Measurements from ENCODE around the gene PFKFB4. TPM values are rescaled to one million over a fixed set of nuclear protein-coding genes. Genes with fewer than 3 reads are reported as not detected.
A peak's percentile ranks its signal among the peaks of the same experiment; 100 is the strongest.

PFKFB4 gene
- total and polyA plus RNA-seq, 10 donors = 2.0 to 43.1 (median 19.4) TPM

GRCh38 chr3:48599509-48600285 is 43.1 kb upstream of the PFKFB4 start:
- Histone ChIP-seq H3K36me3 (peaks cover 13 to 82% (median 77%) of the 10 kb centered on the region in 6 donors), H3K27ac (peak overlapping the region in 6 of 8 donors; percentile 51 to 79 (median 74)), H3K4me1 (peaks cover 0 to 42% (median 20%) of the 10 kb centered on the region in 6 donors), H3K4me3 (no peak overlapping the region), H3K27me3 (replicated peaks in 1 of 7) (peaks cover 0 to 15% (median 6%) of the 10 kb centered on the region in 7 donors), H3K9me3 (no peaks in the 10 kb centered on the region)
- 92 to 98% (median 95%) methylated on average over 9 to 12 of the region's 12 CpGs for WGBS, 5 donors
- TF ChIP-seq POLR2AphosphoS5 (IDR thresholded peaks at IDR 0.05) = no peak
- no peak for TF ChIP-seq POLR2A (IDR thresholded peaks at IDR 0.05)
- no peak for TF ChIP-seq CTCF (IDR thresholded peaks at IDR 0.05 in 8 of 11, conservative IDR thresholded peaks at IDR 0.05 in 3 of 11)
- DNase-seq = no peak
- intact Hi-C loops (cut with DNase I; ENCODE audit: low total_unique reads) = no loop called here

- no peak overlapping the region for H3K4me3 ChIP-seq
- WGBS, 5 donors = 78 to 90% (median 82%) methylated on average over 9 to 11 of the region's 11 CpGs
- H3K27me3 ChIP-seq (replicated peaks in 1 of 7) = peaks cover 0 to 21% (median 11%) of the 10 kb centered on the region in 7 donors
- no peak for TF ChIP-seq POLR2A (IDR thresholded peaks at IDR 0.05)
- TF ChIP-seq POLR2AphosphoS5 (IDR thresholded peaks at IDR 0.05) = no peak
- no peak for TF ChIP-seq CTCF (IDR thresholded peaks at IDR 0.05 in 8 of 11, conservative IDR thresholded peaks at IDR 0.05 in 3 of 11)
- peaks cover 0 to 43% (median 23%) of the 10 kb centered on the region in 6 donors for H3K4me1 ChIP-seq
- peaks cover 13 to 76% (median 70%) of the 10 kb centered on the region in 6 donors for H3K36me3 ChIP-seq
- no peaks in the 10 kb centered on the region for H3K9me3 ChIP-seq
- intact Hi-C loops (cut with DNase I; ENCODE audit: low total_unique reads) = no loop called here
- H3K27ac ChIP-seq = peak overlapping the region in 6 of 8 donors; percentile 51 to 79 (median 74)
- DNase-seq = no peak
Observed at GRCh38 chr3:48599077-48599501, 42.5 kb upstream of the PFKFB4 start.

- Histone ChIP-seq H3K4me1 (peaks cover 0 to 46% (median 25%) of the 10 kb centered on the region in 6 donors), H3K36me3 (peaks cover 13 to 70% (median 65%) of the 10 kb centered on the region in 6 donors), H3K27me3 (replicated peaks in 1 of 7) (peaks cover 0 to 27% (median 16%) of the 10 kb centered on the region in 7 donors), H3K27ac (peak overlapping the region in 6 of 8 donors; percentile 51 to 79 (median 74)), H3K9me3 (no peaks in the 10 kb centered on the region), H3K4me3 (no peak overlapping the region)
- intact Hi-C loops (cut with DNase I; ENCODE audit: low total_unique reads) = no loop called here
- DNase-seq = no peak
- TF ChIP-seq POLR2AphosphoS5 (IDR thresholded peaks at IDR 0.05) (peak; percentile 52 to 83 (median 78)), POLR2A (IDR thresholded peaks at IDR 0.05) (no peak), CTCF (IDR thresholded peaks at IDR 0.05 in 8 of 11, conservative IDR thresholded peaks at IDR 0.05 in 3 of 11) (no peak)
- 61 to 73% (median 71%) methylated on average over 5 of the region's 5 CpGs for WGBS, 5 donors
Observed at GRCh38 chr3:48598323-48599076, 41.9 kb upstream of the PFKFB4 start.

Measured in spleen (tissue), 11 donors.